ENCODE results near the gene CELF3.
A peak's percentile ranks its signal among the peaks of the same experiment; 100 is the strongest.

The CELF3 gene

DNA sequence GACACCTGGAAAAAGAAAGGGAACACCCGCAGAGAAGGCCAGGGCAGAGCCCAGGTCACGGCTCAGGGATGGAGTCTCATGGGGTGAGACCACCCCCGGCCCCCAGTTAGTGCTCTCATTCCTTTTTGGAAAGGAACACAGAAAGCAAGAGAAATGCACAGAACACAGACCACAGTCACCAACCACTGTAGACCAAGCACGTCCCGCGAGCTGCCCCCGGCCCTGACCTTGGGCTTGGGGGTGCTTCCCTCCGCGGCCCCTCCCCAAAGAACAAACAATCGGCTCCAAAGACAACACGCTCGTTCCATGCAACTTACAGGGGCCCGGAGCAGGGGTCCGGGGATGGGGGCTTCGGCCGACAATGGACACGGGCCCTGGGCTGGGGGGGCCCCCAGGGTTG is 12.8 kb downstream of the CELF3 start:
- TF ChIP-seq, protein P1, sequence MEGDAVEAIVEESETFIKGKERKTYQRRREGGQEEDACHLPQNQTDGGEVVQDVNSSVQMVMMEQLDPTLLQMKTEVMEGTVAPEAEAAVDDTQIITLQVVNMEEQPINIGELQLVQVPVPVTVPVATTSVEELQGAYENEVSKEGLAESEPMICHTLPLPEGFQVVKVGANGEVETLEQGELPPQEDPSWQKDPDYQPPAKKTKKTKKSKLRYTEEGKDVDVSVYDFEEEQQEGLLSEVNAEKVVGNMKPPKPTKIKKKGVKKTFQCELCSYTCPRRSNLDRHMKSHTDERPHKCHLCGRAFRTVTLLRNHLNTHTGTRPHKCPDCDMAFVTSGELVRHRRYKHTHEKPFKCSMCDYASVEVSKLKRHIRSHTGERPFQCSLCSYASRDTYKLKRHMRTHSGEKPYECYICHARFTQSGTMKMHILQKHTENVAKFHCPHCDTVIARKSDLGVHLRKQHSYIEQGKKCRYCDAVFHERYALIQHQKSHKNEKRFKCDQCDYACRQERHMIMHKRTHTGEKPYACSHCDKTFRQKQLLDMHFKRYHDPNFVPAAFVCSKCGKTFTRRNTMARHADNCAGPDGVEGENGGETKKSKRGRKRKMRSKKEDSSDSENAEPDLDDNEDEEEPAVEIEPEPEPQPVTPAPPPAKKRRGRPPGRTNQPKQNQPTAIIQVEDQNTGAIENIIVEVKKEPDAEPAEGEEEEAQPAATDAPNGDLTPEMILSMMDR (IDR thresholded peaks at IDR 0.05), result no peak

DNA sequence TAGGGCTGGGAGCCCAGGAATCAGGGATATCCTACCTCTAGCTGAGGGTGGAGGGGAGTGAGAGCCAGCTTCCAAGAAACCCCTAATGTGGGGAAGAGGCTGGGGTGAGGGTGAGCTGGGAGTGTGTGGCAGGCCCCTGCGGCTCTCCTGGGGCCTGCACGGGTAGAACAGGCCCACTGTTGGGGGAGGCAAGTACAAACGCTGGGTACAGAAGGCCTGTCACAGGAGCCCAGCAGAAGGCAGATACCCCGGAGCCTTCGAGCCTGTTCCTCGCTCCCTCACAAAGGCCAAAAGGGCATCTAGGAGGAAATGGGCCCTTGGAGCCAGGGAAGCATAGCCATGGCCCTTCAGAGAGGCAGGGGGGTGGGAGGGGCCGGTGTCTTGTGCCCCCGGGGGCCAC is 13.7 kb downstream of the CELF3 start:
- TF ChIP-seq, protein P1 (IDR thresholded peaks at IDR 0.05), result no peak

DNA sequence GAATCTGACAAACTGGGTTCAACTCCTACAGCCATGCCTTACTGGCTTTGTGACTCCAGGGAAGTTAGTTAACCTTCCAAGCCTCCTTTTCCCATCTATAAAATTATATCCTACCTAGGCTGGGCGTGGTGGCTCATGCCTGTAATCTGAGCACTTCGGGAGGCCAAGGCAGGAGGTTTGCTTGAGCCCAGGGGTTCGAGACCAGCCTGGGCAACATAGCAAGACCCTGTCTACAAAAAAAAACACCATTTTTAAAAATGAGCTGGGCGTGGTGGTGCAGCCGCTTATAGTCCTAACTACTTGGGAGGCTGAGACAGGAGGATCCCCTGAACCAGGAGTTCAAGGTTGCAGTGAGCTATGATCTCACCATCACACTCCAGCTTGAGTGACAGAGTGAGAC is 15.1 kb downstream of the CELF3 start:
- TF ChIP-seq, protein P1 (IDR thresholded peaks at IDR 0.05), result no peak

DNA sequence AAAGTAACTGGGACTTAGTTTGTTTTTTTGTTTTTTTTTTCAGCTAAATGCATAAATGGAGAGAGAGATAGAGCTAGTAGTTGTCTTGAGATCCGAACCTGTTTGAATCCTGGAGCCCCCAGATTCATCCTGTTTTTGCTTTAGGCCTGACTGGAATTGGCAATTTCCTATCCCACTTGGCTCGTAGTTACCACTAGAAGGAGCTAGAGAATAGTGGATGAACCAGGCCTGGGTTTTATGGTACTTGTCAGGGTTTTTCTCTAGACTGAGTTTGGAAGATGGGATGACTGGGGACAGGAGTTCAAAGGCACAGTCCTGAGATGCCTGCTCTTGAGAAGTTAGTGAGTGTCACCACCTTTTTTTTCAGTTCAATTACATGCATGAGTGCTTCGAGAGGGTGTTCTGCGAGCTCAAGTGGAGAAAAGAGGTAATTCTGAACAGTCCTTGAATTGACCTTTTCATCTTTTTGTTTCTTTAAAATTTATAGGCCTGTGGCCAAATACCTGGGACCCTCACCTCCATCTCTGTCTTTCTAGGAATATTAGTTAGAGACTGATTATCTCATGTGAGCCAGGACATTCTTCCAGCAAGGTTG is 23.4 kb downstream of the CELF3 start:
- TF ChIP-seq, protein P1 (IDR thresholded peaks at IDR 0.05), result peak; percentile 78

DNA sequence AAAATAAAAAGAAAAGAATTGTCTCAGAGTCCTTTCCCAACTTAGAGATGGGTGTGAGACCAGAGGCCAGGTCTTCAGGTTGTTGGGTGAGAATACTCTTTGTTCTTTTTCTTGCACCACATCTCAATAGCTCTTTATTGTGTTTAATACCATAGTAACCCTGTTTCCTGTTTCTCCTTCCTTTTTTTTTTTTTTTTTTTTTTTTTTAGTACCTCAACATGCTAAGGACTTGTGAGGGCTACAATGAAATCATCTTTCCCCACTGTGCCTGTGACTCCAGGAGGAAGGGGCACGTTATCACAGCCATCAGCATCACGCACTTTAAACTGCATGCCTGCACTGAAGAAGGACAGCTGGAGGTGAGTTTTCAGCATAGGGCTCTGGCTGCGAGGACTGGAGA is 24.4 kb downstream of the CELF3 start:
- TF ChIP-seq, protein P1 (IDR thresholded peaks at IDR 0.05), result no peak

DNA sequence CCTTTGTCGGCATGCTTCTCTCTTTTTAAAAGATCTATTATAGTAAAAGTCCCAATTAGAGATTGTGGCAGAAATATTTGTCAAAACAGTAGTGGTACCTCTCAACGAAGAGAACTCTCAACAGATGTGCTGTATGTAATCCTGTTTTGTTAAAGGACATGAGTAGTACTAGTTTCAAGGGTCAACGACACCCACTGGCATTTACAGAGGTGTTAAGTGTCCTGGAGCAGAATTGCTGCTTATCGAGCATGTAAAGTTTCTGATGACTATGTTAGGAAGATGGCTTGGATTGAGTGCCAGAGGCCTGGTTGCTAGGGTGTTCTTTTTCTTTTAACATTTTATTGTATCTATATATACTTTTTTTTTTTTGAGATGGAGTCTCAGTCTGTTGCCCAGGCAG is 27.1 kb downstream of the CELF3 start:
- TF ChIP-seq, protein P1 (IDR thresholded peaks at IDR 0.05), result no peak

DNA sequence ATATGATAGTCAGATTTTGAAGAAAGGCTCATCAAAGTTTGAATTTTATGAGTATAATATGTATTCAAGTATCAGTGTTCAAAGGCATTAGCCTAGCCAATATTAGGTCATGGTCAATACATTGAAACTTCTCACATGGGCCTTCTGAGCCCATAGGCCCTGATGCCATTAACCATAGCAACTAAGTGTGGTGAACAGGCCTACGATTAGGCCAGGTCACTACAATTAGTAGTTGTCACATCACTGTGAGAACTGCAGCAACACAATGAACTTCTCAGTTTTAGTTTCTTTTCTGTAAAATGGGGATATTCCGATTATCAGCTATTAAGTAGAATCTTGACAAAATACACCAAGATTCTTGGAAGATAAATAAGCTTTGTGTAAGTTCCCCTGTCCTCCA is 30.0 kb downstream of the CELF3 start:
- TF ChIP-seq, protein P1 (IDR thresholded peaks at IDR 0.05), result no peak

DNA sequence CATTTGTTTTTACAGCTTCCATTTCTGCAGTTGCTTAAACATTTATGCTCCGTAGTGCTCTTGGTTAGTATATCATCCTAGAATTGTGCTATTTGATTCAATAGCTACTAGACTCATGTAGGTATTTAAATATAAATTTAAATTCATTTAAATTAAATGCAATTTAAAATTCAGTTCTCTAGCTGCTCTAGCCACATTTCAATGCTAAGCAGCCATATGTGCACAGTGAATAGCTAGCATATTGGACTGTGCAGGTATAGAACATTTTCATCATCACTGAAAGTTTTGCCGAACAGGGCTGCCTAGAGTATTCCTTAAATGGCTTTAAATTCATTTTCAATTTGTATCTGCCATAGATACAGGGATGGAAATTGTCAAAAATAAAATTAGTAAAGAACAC is 32.5 kb downstream of the CELF3 start:
- TF ChIP-seq, protein P1 (IDR thresholded peaks at IDR 0.05), result no peak

Measured in LNCAP (cell line).